DMS79 (cell line): Measurements from ENCODE around the gene PLOD3.
"Not testable (repeated sequence)": the region's sequence is repeated elsewhere in the genome, so short reads cannot be mapped to it uniquely, and the experiment has no call there.

Source experiments
- DNase-seq: peaks from one replicate; lab custom pipeline; 2025; lab: John Stamatoyannopoulos, UW

PLOD3 gene

DNA sequence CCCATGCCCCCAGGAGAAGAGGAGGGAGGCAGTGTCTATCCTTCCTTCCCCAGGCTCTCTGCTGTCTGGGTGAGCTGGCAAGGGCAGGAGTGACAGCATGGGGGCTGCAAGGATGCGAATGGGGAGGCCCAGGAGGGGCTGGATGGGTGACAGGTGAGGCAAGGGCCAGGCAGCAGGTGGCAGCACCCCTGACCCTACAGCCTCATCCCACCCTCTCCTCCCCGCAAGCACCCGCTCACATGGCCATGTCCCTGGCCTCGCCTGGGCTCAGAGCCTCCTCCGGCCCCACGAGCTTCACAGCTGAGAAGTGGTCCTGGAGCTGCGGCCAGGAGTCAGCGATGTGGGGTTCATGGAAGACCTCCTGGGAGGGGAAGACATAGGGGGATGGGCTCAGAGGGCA is 5.4 kb downstream of the PLOD3 start:
- DNase-seq: no peak

DNA sequence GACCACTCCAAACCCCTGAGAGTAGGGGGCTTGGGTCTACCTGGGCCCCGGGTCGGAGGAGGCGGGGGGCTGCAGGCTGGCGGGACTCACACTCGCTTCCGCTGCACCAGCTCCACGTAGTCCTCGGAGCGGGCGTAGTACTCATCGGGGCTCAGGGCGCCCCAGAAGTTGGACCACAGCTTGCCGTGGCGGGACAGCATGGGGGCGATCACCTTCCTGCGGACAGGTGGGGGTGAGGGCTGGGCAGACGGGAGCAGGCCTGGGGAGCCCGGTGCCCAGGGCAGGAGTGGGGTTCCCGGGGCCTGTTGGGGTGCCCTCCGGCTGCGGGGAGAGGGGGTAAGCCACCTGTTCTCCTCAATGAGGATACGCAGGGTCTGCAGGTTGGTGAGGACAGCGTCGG is 5.9 kb downstream of the PLOD3 start:
- no peak for DNase-seq

- DNase-seq: no peak
Observed at GRCh38 chr7:101210143-101210542, 7.2 kb downstream of the PLOD3 start.

DNA sequence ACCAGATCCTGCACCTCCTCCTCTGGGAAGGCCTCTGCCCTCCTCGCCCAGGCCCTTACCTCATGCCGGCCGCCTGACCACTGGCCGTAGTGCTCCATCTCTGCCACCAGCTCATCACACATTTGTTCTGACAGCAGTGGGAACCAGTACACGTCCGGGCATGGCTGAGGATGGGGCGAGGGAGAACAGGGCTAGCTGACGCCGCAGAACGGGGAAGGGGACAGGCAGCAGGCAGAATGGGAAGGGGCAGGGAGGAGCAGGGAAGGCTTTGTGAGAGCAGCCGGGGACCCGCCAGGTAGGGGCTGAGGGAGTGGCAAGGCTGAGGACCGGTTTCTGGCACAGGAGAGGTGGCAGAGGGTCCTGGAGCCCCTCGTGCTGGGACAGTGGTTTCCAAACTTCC is 8.6 kb downstream of the PLOD3 start:
- DNase-seq: no peak

DNA sequence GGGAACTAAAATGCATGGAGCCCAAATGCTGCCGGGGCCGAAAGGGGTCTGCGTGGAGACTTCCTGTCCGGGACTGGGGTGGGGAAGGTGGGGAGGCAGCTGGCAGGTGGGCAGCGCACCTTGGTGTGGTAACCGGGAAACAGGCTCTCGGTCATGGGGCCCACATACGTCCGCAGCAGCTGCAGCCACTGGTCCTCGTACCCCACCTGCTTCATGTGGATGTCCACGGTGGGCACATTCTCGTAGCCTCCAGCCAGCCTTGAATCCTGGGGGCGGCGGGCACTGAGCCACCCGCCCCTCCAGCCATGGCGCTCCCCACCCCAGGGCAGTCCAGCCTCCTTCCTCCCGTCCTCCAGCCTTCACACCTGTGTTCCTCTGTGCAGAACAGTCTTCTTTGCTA is 9.9 kb downstream of the PLOD3 start:
- DNase-seq: no peak

- DNase-seq: no peak
Observed at GRCh38 chr7:101206665-101207042, 10.7 kb downstream of the PLOD3 start.

GRCh38 chr7:101205901-101206664 is 11.3 kb downstream of the PLOD3 start:
- no peak for DNase-seq

DNA sequence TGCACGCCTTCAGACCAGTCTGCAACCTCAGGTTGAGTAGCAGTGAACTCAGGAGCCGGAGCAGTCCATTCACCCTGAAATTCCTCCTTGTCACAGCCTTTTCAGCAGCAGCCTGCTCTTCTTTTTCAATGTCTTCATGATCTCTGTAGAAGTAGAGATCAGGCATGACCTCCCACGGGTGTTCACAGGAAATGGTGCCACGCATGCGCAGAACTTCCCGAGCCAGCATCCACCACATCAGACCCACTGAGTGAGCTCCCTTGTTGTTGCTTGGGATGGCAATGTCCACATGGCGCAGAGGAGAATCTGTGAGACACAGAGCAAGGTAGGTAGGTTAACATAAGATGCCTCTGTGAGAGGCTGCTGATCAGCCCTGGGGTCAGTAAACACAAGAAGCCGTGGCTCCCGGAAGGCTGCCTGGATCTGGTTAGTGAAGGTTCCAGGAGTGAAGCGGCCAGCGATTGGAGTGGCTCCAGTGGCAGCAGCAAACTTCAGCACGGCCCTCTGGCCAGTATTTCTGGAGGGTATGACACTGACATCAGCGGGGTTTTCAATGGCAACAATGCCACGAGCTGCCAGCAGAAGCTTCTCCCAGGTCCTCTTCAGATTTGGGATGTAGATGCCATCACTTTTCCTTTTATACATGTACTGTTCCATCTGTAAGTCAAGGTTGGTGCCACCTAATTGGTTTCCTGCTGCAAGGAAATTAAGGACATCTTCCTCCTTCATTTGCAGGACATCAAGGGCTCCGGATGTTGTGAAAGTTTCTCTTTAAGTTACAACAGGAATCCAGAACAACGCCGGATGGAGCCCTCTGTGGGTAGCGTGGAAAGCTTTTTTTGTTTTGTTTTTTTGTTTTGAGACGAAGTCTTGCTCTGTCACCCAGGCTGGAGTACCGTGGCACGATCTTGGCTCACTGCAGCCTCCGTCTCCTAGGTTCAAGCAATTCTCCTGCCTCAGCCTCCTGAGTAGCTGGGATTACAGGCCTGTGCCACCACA is 13.3 kb downstream of the PLOD3 start:
- DNase-seq: not testable (repeated sequence)

GRCh38 chr7:101202603-101202918 is 14.8 kb downstream of the PLOD3 start:
- no peak for DNase-seq

DNA sequence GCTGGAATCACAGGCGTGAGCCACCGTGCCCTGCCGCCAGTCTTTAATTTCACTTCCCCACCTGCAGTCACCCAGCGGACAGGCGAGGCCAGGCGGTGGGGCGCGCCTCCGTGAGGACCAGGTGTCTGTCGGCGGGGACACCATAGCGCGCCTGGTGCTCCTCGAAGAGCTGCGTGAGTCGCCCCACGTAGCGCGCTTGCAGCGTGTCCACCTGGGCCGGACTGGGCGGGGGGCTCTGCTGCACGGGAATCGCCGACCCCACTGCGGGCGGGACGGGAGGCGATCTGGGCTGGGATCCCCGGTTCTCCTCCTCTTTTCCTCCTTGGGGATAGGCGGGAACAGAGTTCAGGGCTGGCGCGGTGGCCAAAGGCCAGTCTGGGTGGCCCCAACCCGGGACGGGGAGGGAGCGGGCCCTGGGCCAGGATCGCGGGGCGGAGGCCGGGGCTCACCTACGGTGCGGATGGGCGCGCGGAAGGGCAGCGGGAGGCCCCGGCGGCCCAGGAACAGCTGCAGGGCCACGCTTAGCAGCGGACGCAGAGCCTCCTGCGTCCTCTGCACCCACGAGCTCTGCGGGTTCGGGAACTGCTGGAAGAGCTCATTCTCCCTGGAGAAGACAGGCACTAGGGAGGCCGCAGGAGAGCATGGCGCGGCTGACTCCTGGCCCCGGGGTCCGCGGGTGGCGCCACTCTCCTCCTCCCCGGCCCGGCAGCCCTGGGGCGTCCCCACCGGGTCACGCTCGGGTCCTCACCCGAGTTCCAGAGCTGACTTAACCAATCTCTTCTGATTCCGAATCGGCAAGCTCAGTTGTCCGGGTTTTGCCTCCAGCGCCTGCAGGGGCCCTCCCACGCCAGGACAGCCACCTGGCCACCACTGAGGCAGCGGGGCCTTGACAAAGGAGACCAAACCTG is 15.4 kb downstream of the PLOD3 start:
- no peak for DNase-seq

GRCh38 chr7:101200862-101201599 is 16.4 kb downstream of the PLOD3 start, which contains the start of gene MOGAT3:
Gene MOGAT3, minus strand, starts transcription at chr7:101201036. Its CDS starts 182 bp downstream, at chr7:101200854.
- no peak for DNase-seq

- no peak for DNase-seq
Observed at GRCh38 chr7:101200504-101200861, 16.9 kb downstream of the PLOD3 start.

- not testable (repeated sequence) for DNase-seq
Observed at GRCh38 chr7:101199522-101199921, 17.9 kb downstream of the PLOD3 start.

- DNase-seq: no peak
Observed at GRCh38 chr7:101198476-101198875, 18.9 kb downstream of the PLOD3 start.

DNA sequence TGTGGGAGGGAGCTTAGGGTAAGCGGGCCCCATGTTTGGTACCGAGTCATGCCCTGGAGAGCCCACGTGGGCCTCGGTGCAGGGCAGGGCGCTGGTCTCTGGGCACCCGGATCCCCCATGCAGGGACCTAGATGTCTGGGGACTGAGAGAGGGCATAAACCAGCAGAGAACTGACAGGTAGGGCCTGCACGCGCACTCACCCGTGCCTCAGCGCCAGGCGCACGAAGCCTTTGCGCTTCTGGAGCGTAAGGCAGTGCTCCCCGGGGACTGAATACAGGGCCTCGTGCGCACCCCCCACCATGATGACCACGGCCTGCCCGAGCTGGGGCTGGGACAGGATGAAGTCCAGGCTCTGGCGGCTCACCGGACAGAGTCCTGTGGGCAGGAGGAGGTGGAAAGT is 19.4 kb downstream of the PLOD3 start:
- DNase-seq: no peak

DNA sequence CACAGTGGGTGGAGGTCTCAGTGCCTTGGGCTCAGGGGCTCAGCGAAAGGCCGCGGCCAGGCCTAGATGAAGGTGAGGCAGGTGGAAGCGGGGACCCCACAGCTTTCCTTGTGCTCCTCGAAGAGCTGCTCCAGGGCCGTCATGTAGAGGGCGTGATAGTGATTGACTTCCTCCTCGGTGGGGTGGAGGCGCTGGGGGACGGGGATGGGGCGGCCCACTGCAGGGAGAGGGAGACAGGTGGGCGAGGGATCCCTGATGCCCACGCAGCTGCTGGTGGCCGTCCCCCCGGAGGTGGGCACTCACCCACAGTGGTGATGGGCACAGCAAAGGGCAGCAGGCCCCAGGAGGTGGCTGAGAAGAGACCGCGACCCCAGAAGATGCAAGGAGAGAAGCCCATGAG is 21.5 kb downstream of the PLOD3 start:
- no peak for DNase-seq

- DNase-seq: no peak
Observed at GRCh38 chr7:101189109-101189508, 28.3 kb downstream of the PLOD3 start.

DNA sequence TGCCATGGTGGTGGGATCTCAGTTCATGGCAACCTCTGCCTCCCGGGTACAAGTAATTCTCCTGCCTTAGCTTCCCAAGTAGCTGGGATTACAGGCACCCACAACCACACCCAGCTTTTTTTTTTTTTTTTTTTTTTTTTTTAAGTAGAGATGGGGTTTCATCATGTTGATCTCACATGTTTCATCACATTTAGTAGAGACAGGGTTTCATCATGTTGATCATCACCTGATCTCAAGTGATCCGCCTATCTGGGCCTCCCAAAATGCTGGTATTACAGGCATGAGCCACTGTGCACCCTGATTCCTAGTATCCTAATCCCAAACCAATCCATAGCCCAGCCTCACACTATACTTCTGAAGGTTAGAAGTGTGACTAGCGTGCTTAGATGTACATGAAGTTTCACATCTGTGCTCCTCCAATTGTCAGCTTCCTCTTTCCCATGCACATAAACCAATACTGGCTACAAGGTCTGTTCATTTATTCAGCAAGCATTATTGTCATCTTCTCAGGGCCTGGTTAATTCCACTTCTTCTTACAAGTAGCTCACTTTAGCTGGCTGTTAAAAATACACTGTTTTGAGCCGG is 30.4 kb downstream of the PLOD3 start:
- no peak for DNase-seq

- DNase-seq: no peak
Observed at GRCh38 chr7:101186194-101186593, 31.2 kb downstream of the PLOD3 start.

GRCh38 chr7:101185258-101185839 is 32.0 kb downstream of the PLOD3 start:
- DNase-seq: no peak
